Measurements from ENCODE around the gene THEM5.

- no peak for TF ChIP-seq EZH2 (IDR thresholded peaks at IDR 0.05)
- TF ChIP-seq POLR2AphosphoS5 (IDR thresholded peaks at IDR 0.05; ENCODE audit: borderline replicate concordance, low read depth, low read length) = no peak
- no peak for TF ChIP-seq FOXP2 (optimal IDR thresholded peaks at IDR 0.05; ENCODE audit: control extremely low read depth, extremely low read length, insufficient read depth)
Measured at GRCh38 chr1:151885479-151885878, 32.0 kb upstream of the THEM5 start.
